DND-41 (cell line): ENCODE measurements around the gene TULP3.

Experiments
- EZH2 ChIP-seq: IDR thresholded peaks from 3 replicates; pipeline ENCODE4 v1.6.1; 2012; ENCODE audit warnings: borderline replicate concordance, low read depth, mild to moderate bottlenecking, moderate library complexity, low read length, inconsistent platforms; ENCODE audit not compliant: severe bottlenecking
- TF ChIP-seq, protein P1 (sequence below): IDR thresholded peaks from 2 replicates; pipeline ENCODE4 v1.5.1; 2012; ENCODE audit warnings: borderline replicate concordance, low read length, moderate library complexity, mild to moderate bottlenecking; ENCODE audit not compliant: poor library complexity, severe bottlenecking; ENCODE audit errors: extremely low read depth

DNA sequence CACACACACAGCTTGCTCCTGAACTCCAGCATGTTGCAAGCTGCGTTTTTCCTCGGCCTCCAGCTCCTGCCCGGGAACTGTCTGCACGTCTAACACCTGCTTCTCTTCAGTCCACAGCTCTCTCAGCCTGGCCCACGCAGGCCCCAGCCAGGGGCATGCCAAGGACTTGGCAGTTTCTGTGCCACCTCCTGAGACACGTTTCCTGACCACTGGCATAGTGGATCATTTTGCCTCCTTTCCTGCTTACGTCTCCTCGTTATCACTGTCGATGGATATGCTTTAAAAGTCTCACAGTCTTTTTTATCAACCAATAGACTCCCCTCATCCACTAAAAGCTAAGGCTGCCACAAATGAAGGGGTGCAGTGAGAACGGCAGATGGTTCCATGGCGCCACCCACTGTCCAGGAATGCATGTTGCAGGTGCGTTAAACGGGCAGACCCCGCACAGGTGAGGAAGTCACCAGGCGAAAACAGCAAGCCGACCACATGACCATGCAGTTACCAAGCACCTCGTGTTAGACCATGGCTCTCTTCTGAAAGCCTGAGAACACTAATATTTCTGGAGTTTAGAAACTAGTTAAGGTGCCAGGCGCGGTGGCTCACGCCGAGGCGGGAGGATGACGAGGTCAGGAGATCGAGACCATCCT is 53.8 kb downstream of the TULP3 start:
- TF ChIP-seq, protein P1, sequence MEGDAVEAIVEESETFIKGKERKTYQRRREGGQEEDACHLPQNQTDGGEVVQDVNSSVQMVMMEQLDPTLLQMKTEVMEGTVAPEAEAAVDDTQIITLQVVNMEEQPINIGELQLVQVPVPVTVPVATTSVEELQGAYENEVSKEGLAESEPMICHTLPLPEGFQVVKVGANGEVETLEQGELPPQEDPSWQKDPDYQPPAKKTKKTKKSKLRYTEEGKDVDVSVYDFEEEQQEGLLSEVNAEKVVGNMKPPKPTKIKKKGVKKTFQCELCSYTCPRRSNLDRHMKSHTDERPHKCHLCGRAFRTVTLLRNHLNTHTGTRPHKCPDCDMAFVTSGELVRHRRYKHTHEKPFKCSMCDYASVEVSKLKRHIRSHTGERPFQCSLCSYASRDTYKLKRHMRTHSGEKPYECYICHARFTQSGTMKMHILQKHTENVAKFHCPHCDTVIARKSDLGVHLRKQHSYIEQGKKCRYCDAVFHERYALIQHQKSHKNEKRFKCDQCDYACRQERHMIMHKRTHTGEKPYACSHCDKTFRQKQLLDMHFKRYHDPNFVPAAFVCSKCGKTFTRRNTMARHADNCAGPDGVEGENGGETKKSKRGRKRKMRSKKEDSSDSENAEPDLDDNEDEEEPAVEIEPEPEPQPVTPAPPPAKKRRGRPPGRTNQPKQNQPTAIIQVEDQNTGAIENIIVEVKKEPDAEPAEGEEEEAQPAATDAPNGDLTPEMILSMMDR: peak; percentile 73
- TF ChIP-seq EZH2: no peak
